Hepatocyte (in vitro differentiated cells): ENCODE measurements around the gene KANTR. TPM values are rescaled to one million over a fixed set of nuclear protein-coding genes. Genes with fewer than 3 reads are reported as not detected.

Experiments used
- DNase-seq: peaks from one replicate; pipeline ENCODE4 v3.0.0-alpha.2; 2016; ENCODE audit warnings: low spot score
- H2AFZ ChIP-seq: fragments of 200-600 bp; sonication (generic); 2 replicates; pipeline ENCODE4 v1.6.0; 2016; ENCODE audit warnings: antibody characterized with exemption, mild to moderate bottlenecking
- H3K27ac ChIP-seq: fragments of 200-600 bp; sonication (generic); 2 replicates; pipeline ENCODE4 v1.5.1; 2016; ENCODE audit warnings: mild to moderate bottlenecking
- H3K27me3 ChIP-seq: fragments of 200-600 bp; sonication (generic); 2 replicates; pipeline ENCODE4 v1.6.1; 2016
- H3K36me3 ChIP-seq: fragments of 200-600 bp; sonication (generic); replicated peaks from 2 replicates; pipeline ENCODE4 v1.5.1; 2016; ENCODE audit warnings: low read depth; ENCODE audit not compliant: insufficient read depth
- H3K4me1 ChIP-seq: fragments of 200-600 bp; sonication (generic); 2 replicates; pipeline ENCODE4 v1.5.1; 2016; ENCODE audit warnings: mild to moderate bottlenecking, moderate library complexity; ENCODE audit not compliant: insufficient read depth
- H3K4me2 ChIP-seq: fragments of 200-600 bp; sonication (generic); 2 replicates; pipeline ENCODE4 v1.6.0; 2016
- H3K4me3 ChIP-seq: fragments of 200-600 bp; sonication (generic); 2 replicates; pipeline ENCODE4 v1.5.1; 2016; ENCODE audit warnings: mild to moderate bottlenecking
- H3K79me2 ChIP-seq: fragments of 200-600 bp; sonication (generic); 2 replicates; pipeline ENCODE4 v1.6.0; 2017; ENCODE audit warnings: mild to moderate bottlenecking
- H3K9me2 ChIP-seq: fragments of 200-600 bp; sonication (generic); replicated peaks from 2 replicates; pipeline ENCODE4 v1.6.0; 2017; ENCODE audit warnings: mild to moderate bottlenecking; ENCODE audit not compliant: insufficient read depth
- H3K9me3 ChIP-seq: fragments of 200-600 bp; sonication (generic); 2 replicates; pipeline ENCODE4 v1.5.1; 2016; ENCODE audit warnings: low read depth, mild to moderate bottlenecking
- H4K20me1 ChIP-seq: fragments of 200-600 bp; sonication (generic); 2 replicates; pipeline ENCODE4 v1.6.0; 2016; ENCODE audit warnings: mild to moderate bottlenecking; ENCODE audit not compliant: insufficient read depth, poor library complexity, severe bottlenecking
- CTCF ChIP-seq: fragments of 200-600 bp; sonication (generic); IDR thresholded peaks from 2 replicates; pipeline ENCODE4 v1.5.1; 2016; ENCODE audit warnings: antibody characterized with exemption, mild to moderate bottlenecking; ENCODE audit not compliant: poor library complexity
- EZH2 ChIP-seq: fragments of 200-600 bp; sonication (generic); IDR thresholded peaks from 2 replicates; pipeline ENCODE4 v1.6.1; 2016; ENCODE audit warnings: antibody characterized with exemption, mild to moderate bottlenecking, borderline replicate concordance
- EZH2phosphoT487 ChIP-seq: fragments of 200-600 bp; sonication (generic); IDR thresholded peaks from one replicate; pipeline ENCODE4 v1.6.1; 2018; ENCODE audit warnings: antibody characterized with exemption, mild to moderate bottlenecking, low read depth, moderate library complexity; ENCODE audit not compliant: unreplicated experiment, severe bottlenecking
- WGBS: methylation state at CpG from one replicate; pipeline ENCODE4 v1.1.6; 2016; ENCODE audit warnings: low lambda C conversion rate; ENCODE audit errors: missing lambda C conversion rate; 5-methylcytosine and 5-hydroxymethylcytosine counted together
- polyA plus RNA-seq: library from polyadenylated mRNA; unstranded; fragments of >200 nt; fragmentation: Nextera tagmentation; extraction: Ambion mirVana; gene quantifications from 2 replicates; pipeline ENCODE4 v1.2.1, GENCODE V29; 2016
- total RNA-seq: library from RNA; depleted of rRNA; stranded (reverse); fragments of >200 nt; gene quantifications from 2 replicates; pipeline ENCODE4 v1.2.3, GENCODE V29; 2014

The KANTR gene
- total and polyA plus RNA-seq, 2 experiments from 2014 or later, result 4.0 to 12.5 TPM

- Histone ChIP-seq H3K27ac (no peak overlapping the region), H3K4me2 (no peak overlapping the region), H3K9me2 (no peaks in the 10 kb centered on the region), H4K20me1 (no peaks in the 10 kb centered on the region), H3K4me1 (no peaks in the 10 kb centered on the region), H3K79me2 (no peaks in the 10 kb centered on the region), H3K4me3 (no peak overlapping the region), H2AFZ (no peak overlapping the region), H3K36me3 (no peaks in the 10 kb centered on the region), H3K9me3 (no peaks in the 10 kb centered on the region), H3K27me3 (no peaks in the 10 kb centered on the region)
- WGBS, result 75% methylated on average over 8 of the region's 8 CpGs
- DNase-seq, result no peak
- TF ChIP-seq EZH2, result no peak
- TF ChIP-seq EZH2phosphoT487, result no peak
- TF ChIP-seq CTCF, result no peak
Observed at GRCh38 chrX:53155512-53156206, 61.7 kb downstream of the KANTR start.

- WGBS, result 92% methylated on average over 2 of the region's 2 CpGs
- no peaks in the 10 kb centered on the region for H4K20me1 ChIP-seq
- no peak for DNase-seq
- TF ChIP-seq EZH2, result no peak
- no peak for TF ChIP-seq CTCF
- no peak for TF ChIP-seq EZH2phosphoT487
- H3K27ac ChIP-seq, result no peak overlapping the region
- H3K9me2 ChIP-seq, result no peaks in the 10 kb centered on the region
- H3K4me1 ChIP-seq, result no peaks in the 10 kb centered on the region
- no peaks in the 10 kb centered on the region for H3K79me2 ChIP-seq
- no peak overlapping the region for H2AFZ ChIP-seq
- H3K9me3 ChIP-seq, result no peaks in the 10 kb centered on the region
- no peaks in the 10 kb centered on the region for H3K27me3 ChIP-seq
- no peaks in the 10 kb centered on the region for H3K36me3 ChIP-seq
- H3K4me2 ChIP-seq, result no peak overlapping the region
- H3K4me3 ChIP-seq, result no peak overlapping the region
Observed at GRCh38 chrX:53156207-53156596, 62.3 kb downstream of the KANTR start.

- Histone ChIP-seq H2AFZ (no peak overlapping the region), H3K9me2 (no peaks in the 10 kb centered on the region), H3K27me3 (no peaks in the 10 kb centered on the region), H3K36me3 (no peaks in the 10 kb centered on the region), H3K9me3 (no peaks in the 10 kb centered on the region), H3K4me2 (no peak overlapping the region), H3K4me3 (no peak overlapping the region), H3K79me2 (no peaks in the 10 kb centered on the region), H3K4me1 (no peaks in the 10 kb centered on the region), H4K20me1 (no peaks in the 10 kb centered on the region), H3K27ac (no peak overlapping the region)
- TF ChIP-seq EZH2phosphoT487, result no peak
- no peak for TF ChIP-seq CTCF
- no peak for TF ChIP-seq EZH2
- 76% methylated on average over 11 of the region's 11 CpGs for WGBS
- no peak for DNase-seq
Observed at GRCh38 chrX:53159184-53159583, 65.2 kb downstream of the KANTR start.
